HepG2 (cell line): ENCODE results near the gene PHKG2. TPM values are rescaled to one million over a fixed set of nuclear protein-coding genes. Genes with fewer than 3 reads are reported as not detected.

Experiments used
- ATAC-seq: fragments of 200-7000 bp; cut with Tn5 transposase; 3 replicates; pipeline ENCODE4 v1.9.1; 2020; ENCODE audit warnings: mild to moderate bottlenecking, moderate library complexity
- BruUV-seq: library from RNA; stranded (reverse); fragments of 400-500 nt; replicated peaks from 2 replicates; lab custom pipeline; 2021; lab: Mats Ljungman, UMichigan
- CTCF ChIA-PET: fragments of 300-600 bp; formaldehyde crosslinking; extraction: SDS; loops from one replicate; lab custom pipeline; 2021; ENCODE audit warnings: low total read pairs, inconsistent platforms, low intra/inter-chr PET ratio; lab: Yijun Ruan, JAX
- POLR2A ChIA-PET: fragments of 350-600 bp; sonication (Branson Sonifier 250); formaldehyde crosslinking; loops from one replicate; lab custom pipeline; 2020; ENCODE audit warnings: antibody characterized with exemption, inconsistent platforms; lab: Yijun Ruan, JAX
- DNase-seq: peaks from one replicate; pipeline ENCODE4 v3.0.0-alpha.2; 2015; ENCODE audit warnings: low spot score
- FAIRE-seq: peaks from 3 replicates; lab custom pipeline; 2011; peaks lifted over from hg19 to GRCh38; lab: Jason Lieb, UNC
- H2AFZ ChIP-seq: one replicate; pipeline ENCODE4 v1.6.1; 2011; ENCODE audit warnings: low read length, inconsistent platforms
- H3K27ac ChIP-seq: fragments of 300-600 bp; 3 replicates; pipeline ENCODE4 v1.8.0; 2011; ENCODE audit warnings: mixed run types, mild to moderate bottlenecking, mixed read lengths, low read length, inconsistent platforms; ENCODE audit not compliant: insufficient read depth; ENCODE audit errors: extremely low read length
- H3K27me3 ChIP-seq, 2 experiments: fragments of 200-600 bp in 1 of 2; 2 replicates in 1 of 2; 3 replicates in 1 of 2; pipeline versions ENCODE4 v1.6.0 to v1.8.0; 2011; ENCODE audit warnings: low read length in 2 of 2, mild to moderate bottlenecking in 2 of 2, moderate library complexity in 2 of 2, inconsistent platforms in 1 of 2; ENCODE audit not compliant: insufficient read depth in 2 of 2, control insufficient read depth in 1 of 2
- H3K36me3 ChIP-seq, 2 experiments: fragments of 200-600 bp in 1 of 2; replicated peaks in 1 of 2; 2 replicates in 1 of 2; 3 replicates in 1 of 2; pipeline versions ENCODE4 v1.5.1 to v1.8.0; 2011; ENCODE audit warnings: low read length in 2 of 2, inconsistent platforms in 1 of 2; ENCODE audit not compliant: insufficient read depth in 2 of 2, control insufficient read depth in 1 of 2
- H3K4me1 ChIP-seq: 2 replicates; pipeline ENCODE4 v1.5.1; 2012; ENCODE audit warnings: low read length, inconsistent platforms; ENCODE audit not compliant: insufficient read depth
- H3K4me2 ChIP-seq: 2 replicates; pipeline ENCODE4 v1.6.0; 2011; ENCODE audit warnings: low read depth, low read length, inconsistent platforms
- H3K4me3 ChIP-seq, 3 experiments: fragments of 200-600 bp in 1 of 3; sonication (generic), shearing (Covaris generic) in 1 of 3; replicated peaks in 1 of 3; 2 replicates each; pipeline ENCODE4 v1.5.1; 2011 to 2016; ENCODE audit warnings: low read length in 3 of 3, inconsistent platforms in 2 of 3, low read depth in 2 of 3, mild to moderate bottlenecking in 2 of 3, control low read depth in 1 of 3, mixed read lengths in 1 of 3; ENCODE audit not compliant: insufficient read depth in 1 of 3
- H3K79me2 ChIP-seq: one replicate; pipeline ENCODE4 v1.6.1; 2011; ENCODE audit warnings: low read length, inconsistent platforms; ENCODE audit not compliant: insufficient read depth
- H3K9ac ChIP-seq: 2 replicates; pipeline ENCODE4 v1.6.0; 2011; ENCODE audit warnings: mild to moderate bottlenecking, low read depth, low read length, inconsistent platforms; ENCODE audit not compliant: insufficient read depth
- H3K9me3 ChIP-seq: 2 replicates; pipeline ENCODE4 v1.5.1; 2012; ENCODE audit warnings: mild to moderate bottlenecking, low read length
- H4K20me1 ChIP-seq: 2 replicates; pipeline ENCODE4 v1.6.0; 2011; ENCODE audit warnings: inconsistent platforms, mild to moderate bottlenecking, low read length, moderate library complexity; ENCODE audit not compliant: insufficient read depth
- AGO2 ChIP-seq: fragments of 200-400 bp; formaldehyde crosslinking; optimal IDR thresholded peaks from 2 replicates; pipeline ENCODE3; 2017; ENCODE audit warnings: mild to moderate bottlenecking, low read depth, low read length, moderate library complexity
- KAT2B ChIP-seq: fragments of 150-350 bp; IDR thresholded peaks from 2 replicates; pipeline ENCODE4 v1.6.1; 2014; ENCODE audit warnings: low read depth, low read length, borderline replicate concordance
- RBFOX2 ChIP-seq: fragments of 200-400 bp; formaldehyde crosslinking; IDR thresholded peaks from 2 replicates; pipeline ENCODE4 v1.6.1; 2017; ENCODE audit warnings: low read depth, mild to moderate bottlenecking, low read length
- TOPORS ChIP-seq: sonication (generic); formaldehyde crosslinking; IDR thresholded peaks from 2 replicates; pipeline ENCODE4 v1.8.0; 2023; ENCODE audit warnings: mild to moderate bottlenecking, missing genetic modification reagents
- ZNF121 ChIP-seq: sonication (generic); formaldehyde crosslinking; IDR thresholded peaks from 2 replicates; pipeline ENCODE4 v1.5.0; 2020; ENCODE audit warnings: mild to moderate bottlenecking, missing genetic modification reagents
- ZNF572 ChIP-seq: sonication (generic); formaldehyde crosslinking; IDR thresholded peaks from 2 replicates; pipeline ENCODE4 v1.5.1; 2020; ENCODE audit warnings: mild to moderate bottlenecking, missing genetic modification reagents
- ZNF839 ChIP-seq: sonication (generic); formaldehyde crosslinking; IDR thresholded peaks from 2 replicates; pipeline ENCODE4 v1.4.0; 2020; ENCODE audit warnings: missing genetic modification reagents, mild to moderate bottlenecking, borderline replicate concordance
- WGBS: methylation state at CpG from one replicate; pipeline ENCODE4 v1.1.6; 2017; ENCODE audit warnings: low lambda C conversion rate; 5-methylcytosine and 5-hydroxymethylcytosine counted together
- in situ Hi-C: cut with HindIII; loops from 2 replicates; pipeline ENCODE4 v1.10.0; 2017; ENCODE audit warnings: low pct_unique_long_range_greater_than_20kb; ENCODE audit not compliant: extremely low pct_ligation_motif_present
- intact Hi-C: fragments of 100-400 bp; cut with micrococcal nuclease; formaldehyde crosslinking; loops from one replicate; pipeline ENCODE4 v1.10.0; 2022; ENCODE audit not compliant: unreplicated experiment
- polyA plus RNA-seq, 8 experiments: library from polyadenylated mRNA; depleted of rRNA in 3 of 8; stranded (reverse) in 7 of 8; unstranded in 1 of 8; fragments of >200 nt; fragmentation: Illumina TruSeq in 4 of 8; extraction: Trizol in 4 of 8; gene quantifications; 2 replicates each; pipeline versions ENCODE4 v1.2.1 to v1.2.3, GENCODE V29; 2011 to 2016; ENCODE audit warnings: low read depth in 4 of 8, missing spikeins in 1 of 8, mixed read lengths in 1 of 8; ENCODE audit not compliant: insufficient read depth in 1 of 8
- total RNA-seq, 5 experiments: library from RNA; depleted of rRNA; stranded (reverse); fragments of >200 nt; fragmentation: Illumina TruSeq; extraction: Trizol; gene quantifications; 2 replicates each; pipeline ENCODE4 v1.2.3, GENCODE V29; 2016; ENCODE audit warnings: low read depth in 1 of 5

PHKG2 gene
- total and polyA plus RNA-seq, 2 of the 13 experiments (the other 11 are each of a cell fraction or from before 2014, with no cell fraction given): 37.4 to 42.1 TPM

GRCh38 chr16:30769379-30770089 is 21.3 kb downstream of the PHKG2 start:
- Histone ChIP-seq H3K4me2 (no peak overlapping the region), H4K20me1 (no peaks in the 10 kb centered on the region), H3K4me3 (no peak overlapping the region), H3K36me3 (peaks cover 68 to 96% of the 10 kb centered on the region in 2 experiments), H3K9ac (no peak overlapping the region), H3K27me3 (no peaks in the 10 kb centered on the region), H3K27ac (no peak overlapping the region), H3K79me2 (no peaks in the 10 kb centered on the region), H2AFZ (no peak overlapping the region), H3K4me1 (peaks cover 2% of the 10 kb centered on the region), H3K9me3 (no peaks in the 10 kb centered on the region)
- ATAC-seq: no peak
- DNase-seq: no peak
- POLR2A ChIA-PET: interaction anchor here (0.6 to 4.3 kb wide), 4 partner anchors 22 to 111 kb away, joined by 3 to 18 read pairs (median 3); partner anchors contain the start of gene PHKG2
- in situ Hi-C loops: no loop called here
- intact Hi-C loops: no loop called here
- BruUV-seq: no TSS peak
- WGBS: over 99% methylated on average over 17 of the region's 17 CpGs
- CTCF ChIA-PET: no interaction called here
- no peak for FAIRE-seq
- TF ChIP-seq KAT2B (no peak), ZNF121 (CRISPR knock-in tag) (peak; percentile 63; the same call in 1 of the 2 replicates), TOPORS (CRISPR knock-in tag) (no peak), ZNF572 (CRISPR knock-in tag) (0 out of 2 replicates have a peak, but pooled peaks have one; percentile 29)
- TF ChIP-seq, all 625 proteins: peak for 2

DNA sequence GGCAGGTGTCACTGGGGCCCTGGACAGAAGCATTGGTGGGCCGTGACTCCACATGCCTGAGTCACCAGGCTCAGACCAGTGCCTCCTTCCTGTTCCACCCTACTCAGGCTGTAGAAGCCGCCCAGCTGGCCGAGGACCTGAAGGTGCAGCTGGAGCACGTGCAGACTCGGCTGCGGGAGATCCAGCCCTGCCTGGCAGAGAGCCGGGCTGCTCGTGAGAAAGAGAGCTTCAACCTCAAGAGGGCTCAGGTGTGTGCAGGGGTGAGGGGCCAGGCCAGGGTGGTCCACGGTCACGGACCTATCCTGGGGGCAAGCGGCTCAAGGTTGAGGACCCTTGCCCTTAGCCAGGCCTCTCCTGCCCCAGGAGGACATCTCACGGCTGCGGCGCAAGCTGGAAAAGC is 23.5 kb downstream of the PHKG2 start:
- intact Hi-C loops: no loop called here
- in situ Hi-C loops: no loop called here
- Histone ChIP-seq H3K79me2 (peaks cover 6% of the 10 kb centered on the region), H3K4me1 (peaks cover 16% of the 10 kb centered on the region), H4K20me1 (no peaks in the 10 kb centered on the region), H3K9me3 (no peaks in the 10 kb centered on the region), H3K9ac (no peak overlapping the region), H2AFZ (no peak overlapping the region), H3K4me2 (no peak overlapping the region), H3K36me3 (peaks cover 47 to 77% of the 10 kb centered on the region in 2 experiments), H3K27ac (no peak overlapping the region), H3K4me3 (no peak overlapping the region), H3K27me3 (no peaks in the 10 kb centered on the region; a peak in 1 of 5 replicates)
- DNase-seq (no peak), FAIRE-seq (no peak), ATAC-seq (no peak)
- ChIA-PET POLR2A (interaction anchor here (4.3 kb wide), 1 partner anchor 24 kb away, joined by 18 read pairs; the partner anchor contains the start of gene PHKG2), CTCF (no interaction called here)
- no peak for TF ChIP-seq ZNF839 (CRISPR knock-in tag)
- TF ChIP-seq RBFOX2: peak; percentile 38; the same call in 1 of the 2 replicates
- peak; percentile 81 for TF ChIP-seq AGO2
- WGBS: 98% methylated on average over 12 of the region's 14 CpGs
- BruUV-seq: no TSS peak
